GM12891 (cell line): ENCODE data around the gene DNASE1L3.

ENCODE experiments used
- DNase-seq: peaks from one replicate; pipeline ENCODE4 v3.0.0; 2011; ENCODE audit warnings: low spot score; ENCODE audit not compliant: insufficient read length
- FAIRE-seq: peaks from 2 replicates; lab custom pipeline; 2011; peaks lifted over from hg19 to GRCh38; lab: Jason Lieb, UNC
- PAX5 ChIP-seq: IDR thresholded peaks from 2 replicates; pipeline ENCODE4 v1.6.1; 2011; ENCODE audit warnings: low read length, moderate library complexity, mild to moderate bottlenecking; ENCODE audit not compliant: insufficient read depth, severe bottlenecking
- POLR2A ChIP-seq: IDR thresholded peaks from 2 replicates; pipeline ENCODE4 v1.6.1; 2011; ENCODE audit warnings: low read depth, low read length, control low read depth
- POLR2AphosphoS5 ChIP-seq: IDR thresholded peaks from 2 replicates; pipeline ENCODE4 v1.6.1; 2011; ENCODE audit warnings: low read depth, low read length, control low read depth
- POU2F2 ChIP-seq: IDR thresholded peaks from 2 replicates; pipeline ENCODE4 v1.6.1; 2011; ENCODE audit warnings: low read depth, mild to moderate bottlenecking, control low read depth, low read length, moderate library complexity
- SPI1 ChIP-seq: IDR thresholded peaks from 2 replicates; pipeline ENCODE4 v1.6.1; 2011; ENCODE audit warnings: low read depth, low read length, control low read depth
- TAF1 ChIP-seq: IDR thresholded peaks from 2 replicates; pipeline ENCODE4 v1.6.1; 2011; ENCODE audit warnings: low read depth, low read length, control low read depth

Gene DNASE1L3

GRCh38 chr3:58152225-58153015 is 58.4 kb downstream of the DNASE1L3 start:
- no peak for DNase-seq

DNA sequence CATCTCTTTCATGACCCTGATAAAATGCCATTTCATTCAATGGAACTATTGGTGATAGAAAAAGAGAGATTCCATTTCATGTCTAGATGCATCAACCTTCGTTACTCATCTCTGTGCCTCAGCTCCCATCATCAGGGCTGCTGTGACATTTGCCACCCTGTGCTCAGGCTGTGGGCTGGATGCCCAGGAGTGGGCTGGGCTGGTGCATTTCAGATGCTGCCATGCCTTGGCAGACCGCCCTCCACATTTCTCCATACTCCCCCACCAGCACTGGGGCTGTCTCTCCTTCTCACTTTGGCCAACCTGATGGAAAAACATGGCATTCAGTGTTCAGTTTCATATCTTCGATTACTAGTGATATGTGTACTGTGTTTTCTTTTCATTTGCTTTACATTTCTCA is 59.1 kb downstream of the DNASE1L3 start:
- TF ChIP-seq PAX5: no peak
- TF ChIP-seq TAF1: no peak
- TF ChIP-seq SPI1: no peak
- no peak for TF ChIP-seq POLR2AphosphoS5
- no peak for TF ChIP-seq POU2F2
- TF ChIP-seq POLR2A: no peak
- no peak for FAIRE-seq
- no peak for DNase-seq

More at GRCh38 chr3:58152225-58153015, 58.4 kb downstream of the DNASE1L3 start:
- FAIRE-seq: no peak
- TF ChIP-seq POU2F2 (no peak), POLR2AphosphoS5 (no peak), SPI1 (no peak), PAX5 (no peak), TAF1 (no peak), POLR2A (no peak)

GRCh38 chr3:58150810-58151199 is 60.0 kb downstream of the DNASE1L3 start:
- no peak for TF ChIP-seq SPI1
- TF ChIP-seq PAX5: no peak
- TF ChIP-seq TAF1: no peak
- no peak for TF ChIP-seq POU2F2
- no peak for TF ChIP-seq POLR2AphosphoS5
- no peak for TF ChIP-seq POLR2A
- no peak for DNase-seq
- FAIRE-seq: no peak

- no peak for FAIRE-seq
- no peak for DNase-seq
Measured at GRCh38 chr3:58150130-58150809, 60.5 kb downstream of the DNASE1L3 start.

DNA sequence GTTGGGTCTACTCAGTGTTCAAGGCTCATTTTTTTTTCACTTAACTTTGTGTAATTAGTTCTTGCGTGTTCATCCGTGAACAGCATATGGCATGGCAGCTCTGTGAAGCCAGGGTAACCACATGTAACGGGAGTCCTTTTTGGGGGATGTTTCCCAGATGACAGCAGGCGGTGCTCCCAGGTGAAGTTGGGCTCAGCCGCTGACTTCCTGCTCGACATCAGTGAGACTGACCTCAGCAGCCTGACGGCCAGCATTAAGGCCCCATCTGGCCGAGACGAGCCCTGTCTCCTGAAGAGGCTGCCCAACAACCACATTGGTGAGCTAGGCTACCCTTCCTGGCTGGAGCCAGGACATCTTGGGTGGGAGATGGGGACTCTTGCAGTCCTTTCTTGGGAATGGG is 62.7 kb downstream of the DNASE1L3 start:
- FAIRE-seq (no peak), DNase-seq (no peak)
- TF ChIP-seq POLR2A (no peak), POLR2AphosphoS5 (no peak), PAX5 (no peak), SPI1 (no peak)

More at GRCh38 chr3:58150130-58150809, 60.5 kb downstream of the DNASE1L3 start:
- no peak for TF ChIP-seq TAF1
- TF ChIP-seq POU2F2: no peak
- TF ChIP-seq PAX5: no peak
- no peak for TF ChIP-seq SPI1
- TF ChIP-seq POLR2AphosphoS5: no peak
- no peak for TF ChIP-seq POLR2A

- DNase-seq (no peak), FAIRE-seq (no peak)
- TF ChIP-seq TAF1 (no peak), SPI1 (no peak), POLR2AphosphoS5 (no peak), POLR2A (no peak), POU2F2 (no peak), PAX5 (no peak)
Measured at GRCh38 chr3:58144478-58145325, 66.1 kb downstream of the DNASE1L3 start.

DNA sequence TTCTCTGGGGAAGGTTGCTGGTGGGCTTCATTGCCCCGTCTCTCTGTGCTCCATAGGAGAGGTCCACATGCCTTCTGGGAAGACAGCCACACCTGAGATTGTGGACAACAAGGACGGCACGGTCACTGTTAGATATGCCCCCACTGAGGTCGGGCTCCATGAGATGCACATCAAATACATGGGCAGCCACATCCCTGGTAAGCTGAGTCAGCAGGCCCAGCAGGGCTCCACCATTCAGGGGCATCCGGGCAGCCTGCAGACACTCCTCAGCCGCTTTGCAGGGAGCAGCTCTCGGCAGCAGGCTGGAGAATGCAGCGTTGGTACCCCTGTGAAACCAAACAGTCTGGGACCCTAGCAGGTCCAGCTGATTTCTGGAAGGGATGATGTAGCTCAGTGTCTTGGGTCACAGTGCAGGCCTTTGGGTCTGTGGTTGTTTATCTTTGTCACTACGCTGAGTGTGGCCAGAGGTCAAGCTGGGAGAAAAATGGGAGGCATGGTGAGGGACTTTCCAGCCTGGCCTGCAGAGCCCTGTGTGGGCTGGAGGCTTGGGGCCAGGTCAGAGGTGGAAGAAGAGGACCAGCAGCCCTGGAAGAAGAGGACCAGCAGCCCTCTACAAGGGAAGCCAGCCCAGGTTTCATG is 67.2 kb downstream of the DNASE1L3 start:
- TF ChIP-seq POLR2AphosphoS5: no peak
- TF ChIP-seq POLR2A: no peak
- no peak for TF ChIP-seq TAF1
- no peak for TF ChIP-seq SPI1
- no peak for TF ChIP-seq PAX5
- TF ChIP-seq POU2F2: no peak
- DNase-seq: no peak
- no peak for FAIRE-seq
